OCI-LY3 (cell line): ENCODE data around the gene ITGA2.
"Not testable (repeated sequence)": the region's sequence is repeated elsewhere in the genome, so short reads cannot be mapped to it uniquely, and the experiment has no call there.

Source experiments
- H2AFZ ChIP-seq: fragments of 200-600, 300-600 bp; shearing (Covaris generic); 2 replicates; pipeline ENCODE4 v1.6.0; 2014; ENCODE audit warnings: antibody characterized with exemption, low read depth, low read length
- H3K27ac ChIP-seq: fragments of 200-600, 300-600 bp; sonication (generic); 2 replicates; pipeline ENCODE4 v1.5.1; 2014; ENCODE audit warnings: mild to moderate bottlenecking, low read length, moderate library complexity, mixed read lengths
- H3K27me3 ChIP-seq: fragments of 200-600, 300-600 bp; sonication (generic); 2 replicates; pipeline ENCODE4 v1.6.1; 2014; ENCODE audit warnings: low read depth, low read length, mixed read lengths
- H3K36me3 ChIP-seq: fragments of 200-600, 300-600 bp; sonication (generic); replicated peaks from 2 replicates; pipeline ENCODE3; 2014; ENCODE audit warnings: low read depth, low read length, mixed read lengths
- H3K4me1 ChIP-seq: fragments of 300-600, 200-600 bp; sonication (generic); 2 replicates; pipeline ENCODE4 v1.6.1; 2014; ENCODE audit warnings: low read length, mixed read lengths
- H3K4me2 ChIP-seq: fragments of 200-600, 300-600 bp; sonication (generic); 2 replicates; pipeline ENCODE4 v1.6.1; 2014; ENCODE audit warnings: low read length, mixed read lengths
- H3K4me3 ChIP-seq: fragments of 300-600, 200-600 bp; sonication (generic); 2 replicates; pipeline ENCODE4 v1.5.1; 2014; ENCODE audit warnings: antibody characterized with exemption, mild to moderate bottlenecking, low read length, moderate library complexity
- H3K79me2 ChIP-seq: fragments of 300-600, 200-600 bp; shearing (Covaris generic); 2 replicates; pipeline ENCODE4 v1.6.1; 2014; ENCODE audit warnings: mild to moderate bottlenecking, low read length, mixed read lengths
- H3K9ac ChIP-seq: fragments of 300-600, 200-600 bp; shearing (Covaris generic); 2 replicates; pipeline ENCODE4 v1.6.0; 2014; ENCODE audit warnings: mild to moderate bottlenecking, low read length, moderate library complexity
- H3K9me3 ChIP-seq: fragments of 200-600, 300-600 bp; shearing (Covaris generic); 2 replicates; pipeline ENCODE4 v1.6.1; 2014; ENCODE audit warnings: low read length, mixed read lengths; ENCODE audit not compliant: insufficient read depth
- H4K20me1 ChIP-seq: fragments of 200-600, 300-600 bp; sonication (generic); 2 replicates; pipeline ENCODE4 v1.6.1; 2016; ENCODE audit warnings: low read length, mixed read lengths; ENCODE audit not compliant: insufficient read depth
- EZH2phosphoT487 ChIP-seq: fragments of 200-600 bp; shearing (Covaris generic); IDR thresholded peaks from 2 replicates; pipeline ENCODE4 v1.6.1; 2018; ENCODE audit warnings: antibody characterized with exemption, mixed run types, low read depth
- TF ChIP-seq, protein P1 (sequence below): fragments of 200-600, 300-600 bp; sonication (generic); IDR thresholded peaks from 2 replicates; pipeline ENCODE4 v1.5.1; 2014; ENCODE audit warnings: antibody characterized with exemption, low read length, low read depth

ITGA2 gene

GRCh38 chr5:52963636-52964035 lies 25.5 kb upstream of the ITGA2 start:
- H2AFZ ChIP-seq: no peak overlapping the region

GRCh38 chr5:52964138-52964537 lies 25.0 kb upstream of the ITGA2 start:
- Histone ChIP-seq H3K9ac (no peak overlapping the region), H3K27me3 (no peaks in the 10 kb centered on the region), H4K20me1 (no peaks in the 10 kb centered on the region), H3K27ac (no peak overlapping the region), H3K4me1 (no peaks in the 10 kb centered on the region), H3K9me3 (no peaks in the 10 kb centered on the region), H3K36me3 (no peaks in the 10 kb centered on the region), H3K79me2 (no peaks in the 10 kb centered on the region), H2AFZ (no peak overlapping the region), H3K4me2 (no peak overlapping the region), H3K4me3 (no peak overlapping the region)
- TF ChIP-seq, protein P1, sequence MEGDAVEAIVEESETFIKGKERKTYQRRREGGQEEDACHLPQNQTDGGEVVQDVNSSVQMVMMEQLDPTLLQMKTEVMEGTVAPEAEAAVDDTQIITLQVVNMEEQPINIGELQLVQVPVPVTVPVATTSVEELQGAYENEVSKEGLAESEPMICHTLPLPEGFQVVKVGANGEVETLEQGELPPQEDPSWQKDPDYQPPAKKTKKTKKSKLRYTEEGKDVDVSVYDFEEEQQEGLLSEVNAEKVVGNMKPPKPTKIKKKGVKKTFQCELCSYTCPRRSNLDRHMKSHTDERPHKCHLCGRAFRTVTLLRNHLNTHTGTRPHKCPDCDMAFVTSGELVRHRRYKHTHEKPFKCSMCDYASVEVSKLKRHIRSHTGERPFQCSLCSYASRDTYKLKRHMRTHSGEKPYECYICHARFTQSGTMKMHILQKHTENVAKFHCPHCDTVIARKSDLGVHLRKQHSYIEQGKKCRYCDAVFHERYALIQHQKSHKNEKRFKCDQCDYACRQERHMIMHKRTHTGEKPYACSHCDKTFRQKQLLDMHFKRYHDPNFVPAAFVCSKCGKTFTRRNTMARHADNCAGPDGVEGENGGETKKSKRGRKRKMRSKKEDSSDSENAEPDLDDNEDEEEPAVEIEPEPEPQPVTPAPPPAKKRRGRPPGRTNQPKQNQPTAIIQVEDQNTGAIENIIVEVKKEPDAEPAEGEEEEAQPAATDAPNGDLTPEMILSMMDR: peak; percentile 29; the same call in 1 of the 2 replicates
- TF ChIP-seq EZH2phosphoT487: no peak

More at GRCh38 chr5:52963636-52964035, 25.5 kb upstream of the ITGA2 start:
- Histone ChIP-seq H3K4me2 (no peak overlapping the region), H3K9ac (no peak overlapping the region), H3K79me2 (no peaks in the 10 kb centered on the region), H3K4me1 (no peaks in the 10 kb centered on the region), H3K9me3 (no peaks in the 10 kb centered on the region), H3K4me3 (no peak overlapping the region), H3K27me3 (no peaks in the 10 kb centered on the region), H4K20me1 (no peaks in the 10 kb centered on the region), H3K36me3 (no peaks in the 10 kb centered on the region), H3K27ac (no peak overlapping the region)
- TF ChIP-seq, protein P1: no peak
- TF ChIP-seq EZH2phosphoT487: no peak

DNA sequence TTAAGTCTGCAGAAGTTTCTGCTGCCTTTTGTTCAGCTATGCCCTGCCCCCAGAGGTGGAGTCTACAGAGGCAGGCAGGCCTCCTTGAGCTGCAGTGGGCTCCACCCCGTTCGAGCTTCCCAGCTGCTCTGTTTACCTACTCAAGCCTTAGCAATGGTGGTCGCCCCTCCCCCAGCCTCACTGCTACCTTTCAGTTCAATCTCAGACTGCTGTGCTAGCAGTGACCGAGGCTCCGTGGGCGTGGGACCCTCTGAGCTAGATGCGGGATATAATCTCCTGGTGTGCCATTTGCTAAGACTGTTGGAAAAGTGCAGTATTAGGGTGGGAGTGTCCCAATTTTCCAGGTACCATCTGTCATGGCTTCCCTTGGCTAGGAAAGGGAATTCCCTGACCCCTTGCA lies 13.0 kb upstream of the ITGA2 start:
- not testable (repeated sequence) for H3K4me1 ChIP-seq, H3K9ac ChIP-seq, H3K9me3 ChIP-seq, H3K4me3 ChIP-seq, H4K20me1 ChIP-seq, H2AFZ ChIP-seq, H3K27ac ChIP-seq, H3K36me3 ChIP-seq, H3K4me2 ChIP-seq, H3K27me3 ChIP-seq, H3K79me2 ChIP-seq

- Histone ChIP-seq H3K36me3 (no peaks in the 10 kb centered on the region), H3K9me3 (0 out of 2 replicates have a peak, but pooled peaks cover 3% of the 10 kb centered on the region), H3K27me3 (no peaks in the 10 kb centered on the region), H2AFZ (no peak overlapping the region), H3K79me2 (no peaks in the 10 kb centered on the region), H3K4me1 (no peaks in the 10 kb centered on the region), H4K20me1 (no peaks in the 10 kb centered on the region), H3K27ac (no peak overlapping the region), H3K4me2 (no peak overlapping the region), H3K9ac (no peak overlapping the region), H3K4me3 (no peak overlapping the region)
- TF ChIP-seq, protein P1: no peak
- TF ChIP-seq EZH2phosphoT487: no peak
These were observed 11.8 kb upstream of the ITGA2 start for GRCh38 chr5:52977264-52977897.
